Lung (tissue), 12 donors: ENCODE measurements around the gene SMOC1. TPM values are rescaled to one million over a fixed set of nuclear protein-coding genes. Genes with fewer than 3 reads are reported as not detected.

Experiments
- ATAC-seq: fragments of 200-7000 bp; cut with Tn5 transposase; one replicate; pipeline ENCODE4 v1.9.1; 2020; ENCODE audit warnings: moderate number of reproducible peaks; ENCODE audit not compliant: insufficient read depth, low FRiP score
- DNase-seq, 3 donors: peaks; one replicate each; pipeline ENCODE4 v3.0.0-alpha.2; 2013 to 2017
- H3K27ac ChIP-seq, 2 donors: one replicate each; pipeline ENCODE4 v1.5.1; 2013; ENCODE audit warnings: mild to moderate bottlenecking in 2 of 2, moderate library complexity in 2 of 2, control low read depth in 1 of 2, inconsistent platforms in 1 of 2, low read depth in 1 of 2, low read length in 1 of 2
- H3K27me3 ChIP-seq, 3 donors: one replicate each; pipeline ENCODE4 v1.5.1; 2013; ENCODE audit warnings: low read length in 2 of 3; ENCODE audit not compliant: control insufficient read depth in 3 of 3, insufficient read depth in 3 of 3
- H3K36me3 ChIP-seq, 4 donors: one replicate each; pipeline ENCODE4 v1.5.1; 2013; ENCODE audit warnings: low read length in 4 of 4, mild to moderate bottlenecking in 1 of 4, moderate library complexity in 1 of 4; ENCODE audit not compliant: control insufficient read depth in 4 of 4, insufficient read depth in 4 of 4
- H3K4me1 ChIP-seq, 5 donors: one replicate each; pipeline ENCODE4 v1.5.1; 2013; ENCODE audit warnings: low read length in 5 of 5, mild to moderate bottlenecking in 2 of 5, moderate library complexity in 1 of 5; ENCODE audit not compliant: control insufficient read depth in 5 of 5, insufficient read depth in 5 of 5
- H3K4me3 ChIP-seq: one replicate; pipeline ENCODE4 v1.5.1; 2013; ENCODE audit warnings: mild to moderate bottlenecking, control low read depth, moderate library complexity
- H3K9ac ChIP-seq, 2 donors: one replicate each; pipeline ENCODE4 v1.5.1; 2013; ENCODE audit warnings: low read length in 2 of 2, control low read depth in 1 of 2; ENCODE audit not compliant: insufficient read depth in 1 of 2
- H3K9me3 ChIP-seq, 4 donors: one replicate each; pipeline ENCODE4 v1.5.1; 2013; ENCODE audit warnings: low read length in 3 of 4, mild to moderate bottlenecking in 1 of 4, moderate library complexity in 1 of 4; ENCODE audit not compliant: control insufficient read depth in 4 of 4, insufficient read depth in 3 of 4
- CTCF ChIP-seq: IDR thresholded peaks from 2 replicates; pipeline ENCODE4 v1.5.1; 2012; ENCODE audit warnings: mild to moderate bottlenecking; ENCODE audit errors: control extremely low read depth, extremely low read depth
- WGBS, 2 donors: extraction: QIAGEN DNeasy Blood & Tissue Kit; methylation state at CpG; one replicate each; pipeline ENCODE4 v1.1.7; 2013; 5-methylcytosine and 5-hydroxymethylcytosine counted together
- polyA plus RNA-seq, 2 donors: library from polyadenylated mRNA; stranded (reverse); fragments of 200-250 nt; gene quantifications; one replicate each; pipeline ENCODE4 v1.2.1, GENCODE V29; 2013
- total RNA-seq, 2 donors: library from RNA; depleted of rRNA in 1 of 2; stranded (reverse); fragments of >200 nt in 1 of 2; gene quantifications; one replicate each; pipeline ENCODE4 v1.2.1, GENCODE V29; 2014 to 2021
- donor health status: control.
- donor health status: control.
- donor health status: Bipolar disorder and iron deficiency.
- donor health status: healthy.
- donor health status: DM: yes; HTN: yes; CAD: no.

The SMOC1 gene
- total and polyA plus RNA-seq, 4 donors, result 0.52 to 1.9 (median 1.1) TPM

GRCh38 chr14:70061108-70061507, 181.9 kb downstream of the SMOC1 start:
- no peak for ATAC-seq
- TF ChIP-seq CTCF, result no peak
- Histone ChIP-seq H3K9ac (no peak overlapping the region), H3K4me1 (peaks cover 0 to 2% (median 0%) of the 10 kb centered on the region in 5 donors), H3K27ac (no peak overlapping the region), H3K27me3 (peaks cover 0 to 2% (median 0%) of the 10 kb centered on the region in 3 donors), H3K4me3 (no peak overlapping the region), H3K36me3 (no peaks in the 10 kb centered on the region), H3K9me3 (peaks cover 0 to 4% (median 0%) of the 10 kb centered on the region in 4 donors)
- no peak for DNase-seq
- 84 to 85% methylated on average over 2 of the region's 2 CpGs for WGBS, 2 donors

GRCh38 chr14:70064136-70064865, 185.1 kb downstream of the SMOC1 start:
- peak; percentile 21 to 60 (median 25) for DNase-seq

GRCh38 chr14:70067810-70068209, 188.6 kb downstream of the SMOC1 start:
- peaks cover 0 to 2% (median 0%) of the 10 kb centered on the region in 5 donors for H3K4me1 ChIP-seq
- no peak for TF ChIP-seq CTCF
- WGBS, 2 donors, result 88 to 91% methylated on average over 5 of the region's 5 CpGs
- H3K27ac ChIP-seq, result no peak overlapping the region
- no peak overlapping the region for H3K9ac ChIP-seq
- H3K4me3 ChIP-seq, result no peak overlapping the region
- H3K27me3 ChIP-seq, result peaks cover 0 to 2% (median 0%) of the 10 kb centered on the region in 3 donors
- no peak for ATAC-seq
- no peaks in the 10 kb centered on the region for H3K9me3 ChIP-seq
- H3K36me3 ChIP-seq, result no peaks in the 10 kb centered on the region
- no peak for DNase-seq

More at GRCh38 chr14:70064136-70064865, 185.1 kb downstream of the SMOC1 start:
- no peak overlapping the region for H3K9ac ChIP-seq
- H3K27me3 ChIP-seq, result peaks cover 0 to 2% (median 0%) of the 10 kb centered on the region in 3 donors
- 68 to 75% methylated on average over 11 of the region's 11 CpGs for WGBS, 2 donors
- H3K9me3 ChIP-seq, result peaks cover 0 to 4% (median 0%) of the 10 kb centered on the region in 4 donors
- no peak for ATAC-seq
- H3K4me3 ChIP-seq, result no peak overlapping the region
- no peak overlapping the region for H3K27ac ChIP-seq
- TF ChIP-seq CTCF, result no peak
- no peaks in the 10 kb centered on the region for H3K36me3 ChIP-seq
- H3K4me1 ChIP-seq, result peaks cover 0 to 2% (median 0%) of the 10 kb centered on the region in 5 donors
